ENCODE measurements around the gene RAPGEF4.
A peak's percentile ranks its signal among the peaks of the same experiment; 100 is the strongest.

The RAPGEF4 gene

GRCh38 chr2:172702451-172702850 lies 33.2 kb upstream of the RAPGEF4 start:
- in situ Hi-C loops (cut with MboI; ENCODE audit: low sequenced_read_pairs, unreplicated experiment) = no loop called here
- no peak for DNase-seq (ENCODE audit: low spot score)
- TF ChIP-seq, protein P1, sequence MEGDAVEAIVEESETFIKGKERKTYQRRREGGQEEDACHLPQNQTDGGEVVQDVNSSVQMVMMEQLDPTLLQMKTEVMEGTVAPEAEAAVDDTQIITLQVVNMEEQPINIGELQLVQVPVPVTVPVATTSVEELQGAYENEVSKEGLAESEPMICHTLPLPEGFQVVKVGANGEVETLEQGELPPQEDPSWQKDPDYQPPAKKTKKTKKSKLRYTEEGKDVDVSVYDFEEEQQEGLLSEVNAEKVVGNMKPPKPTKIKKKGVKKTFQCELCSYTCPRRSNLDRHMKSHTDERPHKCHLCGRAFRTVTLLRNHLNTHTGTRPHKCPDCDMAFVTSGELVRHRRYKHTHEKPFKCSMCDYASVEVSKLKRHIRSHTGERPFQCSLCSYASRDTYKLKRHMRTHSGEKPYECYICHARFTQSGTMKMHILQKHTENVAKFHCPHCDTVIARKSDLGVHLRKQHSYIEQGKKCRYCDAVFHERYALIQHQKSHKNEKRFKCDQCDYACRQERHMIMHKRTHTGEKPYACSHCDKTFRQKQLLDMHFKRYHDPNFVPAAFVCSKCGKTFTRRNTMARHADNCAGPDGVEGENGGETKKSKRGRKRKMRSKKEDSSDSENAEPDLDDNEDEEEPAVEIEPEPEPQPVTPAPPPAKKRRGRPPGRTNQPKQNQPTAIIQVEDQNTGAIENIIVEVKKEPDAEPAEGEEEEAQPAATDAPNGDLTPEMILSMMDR (IDR thresholded peaks at IDR 0.05; ENCODE audit: borderline replicate concordance, control extremely low read depth, extremely low read depth, insufficient read depth, missing control alignments) = no peak

DNA sequence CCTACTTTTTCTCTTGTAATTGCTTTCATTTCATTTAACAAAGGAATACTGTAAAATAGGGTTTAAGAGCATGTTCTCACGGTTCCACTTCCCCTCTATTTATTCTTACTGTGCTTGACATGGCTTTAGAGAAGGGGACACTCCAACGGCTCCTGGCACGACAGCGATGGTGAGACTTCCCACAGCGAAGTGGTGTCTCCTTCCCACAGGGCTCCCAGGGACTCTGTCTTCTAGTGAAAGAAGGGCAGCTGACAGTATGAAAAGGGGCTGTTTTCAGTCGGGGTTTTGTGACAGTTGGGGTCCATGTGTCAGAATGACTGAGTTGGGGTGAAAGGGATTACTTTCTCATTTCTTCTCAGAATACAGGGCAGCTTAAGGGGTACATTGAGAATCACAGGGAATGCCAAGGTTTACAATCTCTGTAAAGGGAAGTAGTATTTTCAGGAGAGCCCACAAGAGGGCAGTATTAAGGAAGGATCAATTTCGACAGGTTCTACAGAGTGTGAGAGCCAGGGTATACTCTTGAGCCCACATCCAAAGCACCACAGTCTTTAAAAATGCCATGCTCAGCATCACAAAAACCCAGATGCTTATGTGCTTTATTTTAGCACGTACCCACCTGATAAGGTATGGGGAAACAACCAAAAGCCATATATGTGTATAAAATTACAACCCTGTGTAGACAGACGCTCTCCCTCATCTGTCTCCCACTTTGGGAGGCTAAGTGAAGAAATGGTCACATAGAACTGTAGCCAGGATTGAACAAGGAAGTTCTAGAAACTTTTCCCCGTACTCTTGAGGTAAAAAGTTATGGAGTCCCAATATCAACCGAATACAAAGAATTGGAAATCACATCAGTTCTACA lies 31.3 kb upstream of the RAPGEF4 start:
- in situ Hi-C loops (cut with MboI; ENCODE audit: low sequenced_read_pairs, unreplicated experiment) = no loop called here
- DNase-seq (ENCODE audit: low spot score) = peak; percentile 40
- TF ChIP-seq, protein P1 (IDR thresholded peaks at IDR 0.05; ENCODE audit: borderline replicate concordance, control extremely low read depth, extremely low read depth, insufficient read depth, missing control alignments) = peak; percentile 37

- in situ Hi-C loops (cut with MboI; ENCODE audit: low sequenced_read_pairs, unreplicated experiment) = no loop called here
- TF ChIP-seq, protein P1 (IDR thresholded peaks at IDR 0.05; ENCODE audit: borderline replicate concordance, control extremely low read depth, extremely low read depth, insufficient read depth, missing control alignments) = no peak
- no peak for DNase-seq (ENCODE audit: low spot score)
Measured at GRCh38 chr2:172705352-172705751, 30.3 kb upstream of the RAPGEF4 start.

DNA sequence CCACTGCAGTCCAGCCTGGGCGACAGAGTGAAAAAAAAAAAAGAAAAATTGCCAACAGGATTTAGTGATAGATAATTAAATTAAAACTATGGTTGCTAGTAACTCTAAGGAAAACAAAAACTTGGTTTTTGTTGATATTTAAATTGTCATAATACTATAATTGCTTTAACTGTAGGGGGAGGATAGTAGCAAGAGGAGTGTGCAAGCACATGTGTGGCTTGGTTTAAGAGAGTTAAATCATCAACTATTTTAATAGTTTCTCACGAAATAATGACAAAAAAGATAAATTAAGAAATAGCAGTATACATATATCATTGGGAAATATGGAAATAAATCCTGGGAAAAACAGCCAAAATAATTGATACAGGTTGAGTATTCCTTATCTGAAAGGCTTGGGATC lies 27.4 kb upstream of the RAPGEF4 start:
- TF ChIP-seq, protein P1 (IDR thresholded peaks at IDR 0.05; ENCODE audit: borderline replicate concordance, control extremely low read depth, extremely low read depth, insufficient read depth, missing control alignments) = no peak
- in situ Hi-C loops (cut with MboI; ENCODE audit: low sequenced_read_pairs, unreplicated experiment) = no loop called here
- DNase-seq (ENCODE audit: low spot score) = no peak

DNA sequence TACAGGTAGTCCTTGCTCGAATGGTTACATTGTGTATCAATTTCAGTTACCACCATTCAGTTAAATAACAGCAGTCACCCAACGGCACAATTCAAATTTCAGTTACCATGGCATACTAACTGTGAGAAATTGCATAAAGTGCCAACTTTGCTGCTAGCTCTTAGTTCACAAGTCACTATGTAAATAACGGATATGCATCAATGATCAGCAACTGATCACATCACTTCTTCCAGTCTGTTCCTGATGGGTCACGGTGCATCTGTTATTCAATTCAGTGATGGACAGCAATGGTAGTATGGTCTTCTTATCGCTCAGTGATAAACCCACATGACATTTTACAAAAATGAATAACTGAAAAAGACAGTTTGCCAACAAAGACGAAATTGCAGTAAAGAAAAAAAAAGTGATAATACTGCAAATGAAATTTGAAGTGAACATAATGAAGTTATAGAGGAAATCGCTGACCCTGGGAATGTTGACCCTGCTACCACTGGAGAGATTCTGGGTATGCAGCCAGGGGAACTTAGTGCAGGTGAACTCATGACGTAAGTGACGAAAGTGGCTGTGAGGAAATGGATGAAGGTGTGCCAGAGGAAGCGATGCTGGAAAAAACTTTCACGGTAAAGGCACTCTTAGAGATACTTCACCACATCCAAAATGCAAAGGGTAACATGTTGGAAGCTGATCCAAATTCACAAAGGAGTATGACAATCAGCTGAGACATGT lies 25.9 kb upstream of the RAPGEF4 start:
- in situ Hi-C loops (cut with MboI; ENCODE audit: low sequenced_read_pairs, unreplicated experiment) = no loop called here

GRCh38 chr2:172710584-172711047 lies 25.0 kb upstream of the RAPGEF4 start:
- in situ Hi-C loops (cut with MboI; ENCODE audit: low sequenced_read_pairs, unreplicated experiment) = no loop called here
- DNase-seq (ENCODE audit: low spot score) = peak; percentile 58
- TF ChIP-seq, protein P1 (IDR thresholded peaks at IDR 0.05; ENCODE audit: borderline replicate concordance, control extremely low read depth, extremely low read depth, insufficient read depth, missing control alignments) = peak; percentile 64

More for the DNA sequence above, 25.9 kb upstream of the RAPGEF4 start:
- DNase-seq (ENCODE audit: low spot score) = no peak
- TF ChIP-seq, protein P1 (IDR thresholded peaks at IDR 0.05; ENCODE audit: borderline replicate concordance, control extremely low read depth, extremely low read depth, insufficient read depth, missing control alignments) = no peak
